HUDEP-2 (cell line): ENCODE measurements around the gene PLEKHA7.
"Not testable (repeated sequence)": the region's sequence is repeated elsewhere in the genome, so short reads cannot be mapped to it uniquely, and the experiment has no call there.

ENCODE experiments used
- DNase-seq, 76 experiments: peaks; one replicate each; lab custom pipeline; 2025; ENCODE audit not compliant: unreplicated experiment in 76 of 76; lab: John Stamatoyannopoulos, UW

The PLEKHA7 gene

GRCh38 chr11:16891964-16892363 lies 122.2 kb downstream of the PLEKHA7 start:
- no peak for DNase-seq

GRCh38 chr11:16891165-16891564 lies 123.0 kb downstream of the PLEKHA7 start:
- no peak for DNase-seq

GRCh38 chr11:16890442-16890841 lies 123.8 kb downstream of the PLEKHA7 start:
- no peak for DNase-seq

- no peak for DNase-seq
Observed at GRCh38 chr11:16889905-16890304, 124.3 kb downstream of the PLEKHA7 start.

- DNase-seq, result not testable (repeated sequence)
Observed at GRCh38 chr11:16889010-16889409, 125.2 kb downstream of the PLEKHA7 start.

- not testable (repeated sequence) for DNase-seq
Observed at GRCh38 chr11:16887887-16888286, 126.3 kb downstream of the PLEKHA7 start.

GRCh38 chr11:16883174-16883573 lies 131.0 kb downstream of the PLEKHA7 start:
- DNase-seq, result peak in 20 of 76 experiments; percentile 1 to 33 (median 7)

GRCh38 chr11:16881766-16882165 lies 132.4 kb downstream of the PLEKHA7 start:
- no peak for DNase-seq

GRCh38 chr11:16881074-16881709 lies 133.0 kb downstream of the PLEKHA7 start:
- DNase-seq, result peak in 5 of 76 experiments; percentile 3 to 14 (median 6)

GRCh38 chr11:16880184-16880801 lies 133.9 kb downstream of the PLEKHA7 start:
- no peak for DNase-seq

- no peak for DNase-seq
Observed at GRCh38 chr11:16879690-16880089, 134.5 kb downstream of the PLEKHA7 start.

GRCh38 chr11:16876837-16877236 lies 137.4 kb downstream of the PLEKHA7 start:
- DNase-seq, result no peak

- DNase-seq, result no peak
Observed at GRCh38 chr11:16876053-16876752, 138.0 kb downstream of the PLEKHA7 start.

- DNase-seq, result no peak
Observed at GRCh38 chr11:16874275-16874975, 139.8 kb downstream of the PLEKHA7 start.

GRCh38 chr11:16873289-16873688 lies 140.9 kb downstream of the PLEKHA7 start:
- DNase-seq, result no peak

GRCh38 chr11:16871368-16871767 lies 142.8 kb downstream of the PLEKHA7 start:
- DNase-seq, result no peak

- no peak for DNase-seq
Observed at GRCh38 chr11:16867097-16867496, 147.1 kb downstream of the PLEKHA7 start.

GRCh38 chr11:16864428-16864827 lies 149.8 kb downstream of the PLEKHA7 start:
- not testable (repeated sequence) for DNase-seq

- no peak for DNase-seq
Observed at GRCh38 chr11:16863389-16863788, 150.8 kb downstream of the PLEKHA7 start.

- DNase-seq, result no peak
Observed at GRCh38 chr11:16862726-16863125, 151.5 kb downstream of the PLEKHA7 start.

GRCh38 chr11:16861862-16862261 lies 152.4 kb downstream of the PLEKHA7 start:
- no peak for DNase-seq
